CD4-positive, alpha-beta T cell treated with Interleukin-15 for 4 hours (primary cell): ENCODE data around the gene MAOA.
"Not testable (repeated sequence)": the region's sequence is repeated elsewhere in the genome, so short reads cannot be mapped to it uniquely, and the experiment has no call there.

Source experiments
- DNase-seq: peaks from one replicate; pipeline ENCODE4 v3.0.0-alpha.2; 2020; ENCODE audit warnings: low spot score

Gene MAOA

DNA sequence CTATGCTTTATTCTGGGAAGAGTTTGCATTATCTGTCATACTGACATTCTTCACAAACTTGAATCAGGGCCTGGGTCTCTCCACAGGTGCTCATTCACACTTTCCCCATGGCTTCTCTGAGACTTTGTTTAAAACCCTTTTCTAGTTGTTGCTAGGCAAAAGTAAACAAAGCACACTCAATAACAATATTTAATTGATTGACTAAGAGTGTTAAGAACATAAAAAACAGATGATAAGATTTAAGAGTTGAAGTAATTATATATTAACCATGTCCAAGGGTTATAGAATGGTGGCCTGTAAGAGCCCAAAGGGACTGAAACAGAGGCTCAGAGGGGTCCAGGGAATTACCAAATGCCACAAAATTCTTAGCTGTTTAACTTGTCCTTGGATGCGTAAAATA lies 7.1 kb downstream of the MAOA start:
- DNase-seq: no peak

DNA sequence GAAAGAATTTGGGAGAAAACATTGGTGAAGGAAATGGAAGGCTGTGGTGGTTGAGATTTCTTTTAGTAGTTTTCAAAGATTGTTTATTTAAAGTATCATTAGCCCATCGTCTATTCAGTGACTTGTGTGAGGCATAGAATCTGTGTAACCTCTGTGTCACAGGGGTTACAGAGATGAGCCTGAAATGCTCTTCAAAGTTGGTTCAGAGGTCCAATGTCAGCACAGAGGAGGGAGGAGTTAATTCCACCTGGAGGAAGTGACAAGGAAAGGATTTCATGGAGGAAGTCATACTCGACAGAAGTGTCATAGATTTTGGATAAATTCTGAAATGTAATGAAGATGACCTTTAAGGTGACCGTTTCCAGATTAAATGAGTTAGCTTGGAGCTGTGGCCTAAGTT lies 8.2 kb downstream of the MAOA start:
- no peak for DNase-seq

DNA sequence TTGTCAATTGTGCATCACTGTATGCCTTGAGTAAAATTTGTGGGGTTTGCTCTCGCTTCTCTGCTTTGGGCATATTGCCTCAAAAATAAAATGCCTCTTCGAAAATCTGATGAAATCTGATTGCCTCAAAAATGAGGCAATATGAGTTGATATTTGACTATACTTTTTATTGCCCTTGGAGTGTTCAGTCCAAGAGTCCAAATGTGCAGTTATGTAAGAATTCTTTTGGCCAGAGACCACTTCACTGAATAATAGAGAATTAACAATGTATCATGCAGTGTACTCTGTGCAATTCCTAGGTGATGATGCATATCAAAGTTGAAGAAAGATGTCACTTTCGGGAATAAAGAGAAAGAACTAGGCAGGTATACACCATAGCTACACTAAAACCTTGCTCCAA lies 8.6 kb downstream of the MAOA start:
- DNase-seq: no peak

DNA sequence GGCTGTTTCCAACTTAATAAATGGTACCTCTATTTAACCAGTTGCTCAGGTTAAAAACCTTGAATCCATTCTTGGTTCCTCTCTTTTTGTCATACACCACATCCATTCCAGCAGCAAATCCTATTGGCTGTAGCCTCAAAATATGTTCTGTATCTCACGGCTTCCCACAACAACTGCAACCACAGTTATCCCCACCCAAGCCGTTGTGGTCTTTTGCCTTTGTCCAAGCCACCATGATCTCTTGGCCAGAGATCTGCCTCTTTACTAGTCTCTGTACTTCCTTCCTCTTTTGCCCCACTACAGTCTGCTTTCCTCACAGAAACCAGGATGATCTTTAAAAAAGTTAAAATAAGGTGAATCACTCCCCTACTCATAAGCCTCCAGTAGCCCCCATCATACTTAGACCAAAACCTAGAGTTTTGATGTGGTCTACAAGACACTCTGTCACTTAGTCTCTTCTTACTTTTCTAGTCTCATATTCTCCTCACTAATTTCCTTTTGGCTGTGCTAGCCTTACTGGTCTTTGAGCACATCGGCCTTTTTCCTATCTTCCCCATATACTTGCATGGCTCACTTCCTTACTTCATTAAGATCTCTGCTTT lies 10.3 kb downstream of the MAOA start:
- DNase-seq: no peak

DNA sequence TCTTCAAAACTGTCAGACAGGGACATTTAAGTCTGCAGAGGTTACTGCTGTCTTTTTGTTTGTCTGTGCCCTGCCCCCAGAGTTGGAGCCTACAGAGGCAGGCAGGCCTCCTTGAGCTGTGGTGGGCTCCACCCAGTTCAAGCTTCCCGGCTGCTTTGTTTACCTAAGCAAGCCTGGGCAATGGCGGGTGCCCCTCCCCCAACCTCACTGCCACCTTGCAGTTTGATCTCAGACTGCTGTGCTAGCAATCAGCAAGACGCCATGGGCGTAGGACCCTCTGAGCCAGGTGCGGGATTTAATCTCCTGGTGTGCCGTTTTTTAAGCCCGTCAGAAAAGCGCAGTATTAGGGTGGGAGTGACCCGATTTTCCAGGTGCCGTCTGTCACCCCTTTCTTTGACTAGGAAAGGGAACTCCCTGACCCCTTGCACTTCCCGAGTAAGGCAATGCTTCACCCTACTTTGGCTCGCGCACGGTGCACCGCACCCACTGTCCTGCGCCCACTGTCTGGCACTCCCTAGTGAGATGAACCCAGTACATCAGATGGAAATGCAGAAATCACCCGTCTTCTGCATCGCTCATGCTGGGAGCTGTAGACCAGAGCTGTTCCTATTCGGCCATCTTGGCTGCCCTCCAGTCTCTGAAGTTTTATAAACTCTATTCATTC lies 20.0 kb downstream of the MAOA start:
- not testable (repeated sequence) for DNase-seq

DNA sequence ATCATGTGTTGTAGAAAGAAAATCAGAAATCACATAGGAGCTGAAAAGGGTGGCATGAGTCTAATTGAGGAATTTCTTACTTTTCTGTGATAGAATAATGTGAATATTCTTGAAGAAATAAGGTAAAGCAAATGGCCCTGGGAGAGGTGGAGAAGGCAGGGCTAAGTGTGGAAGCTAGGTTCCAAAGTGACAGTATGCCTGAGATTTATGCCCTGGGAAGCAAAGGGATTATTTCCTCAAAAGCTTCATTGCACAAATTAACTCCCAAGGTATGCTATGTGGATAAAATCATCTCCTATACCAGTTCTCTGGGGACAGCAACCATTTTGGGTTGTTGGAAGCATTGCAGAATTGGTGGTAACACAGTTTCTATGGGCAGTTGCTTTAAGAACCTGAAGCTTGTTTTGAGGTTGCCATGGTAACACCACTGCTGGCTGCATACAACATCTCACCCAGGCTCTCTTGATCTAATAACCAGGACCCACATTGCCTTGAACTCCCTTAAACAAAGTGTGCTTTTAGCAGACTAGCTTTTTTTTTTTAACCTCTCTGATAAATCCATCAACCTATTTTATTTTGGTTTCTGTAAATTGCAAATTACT lies 21.0 kb downstream of the MAOA start:
- peak; percentile 29 for DNase-seq

DNA sequence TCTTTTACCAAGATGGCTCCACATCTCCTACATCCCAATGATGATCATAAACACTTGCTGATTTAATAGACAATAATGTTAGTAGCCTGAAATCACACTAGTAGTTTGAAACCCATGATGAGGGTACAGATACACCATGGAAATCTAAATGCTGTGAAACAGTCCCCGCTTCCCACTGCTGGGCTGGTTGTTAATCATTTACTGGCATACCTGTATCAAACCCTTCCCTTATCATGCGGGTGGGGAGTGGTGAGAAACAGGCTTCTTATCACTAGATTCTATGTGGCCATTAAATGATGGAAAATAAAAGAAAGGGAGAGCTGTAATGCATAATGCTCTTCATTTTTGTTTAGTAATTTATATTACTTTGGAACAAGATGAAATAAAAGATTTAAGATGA lies 21.9 kb downstream of the MAOA start:
- DNase-seq: no peak

DNA sequence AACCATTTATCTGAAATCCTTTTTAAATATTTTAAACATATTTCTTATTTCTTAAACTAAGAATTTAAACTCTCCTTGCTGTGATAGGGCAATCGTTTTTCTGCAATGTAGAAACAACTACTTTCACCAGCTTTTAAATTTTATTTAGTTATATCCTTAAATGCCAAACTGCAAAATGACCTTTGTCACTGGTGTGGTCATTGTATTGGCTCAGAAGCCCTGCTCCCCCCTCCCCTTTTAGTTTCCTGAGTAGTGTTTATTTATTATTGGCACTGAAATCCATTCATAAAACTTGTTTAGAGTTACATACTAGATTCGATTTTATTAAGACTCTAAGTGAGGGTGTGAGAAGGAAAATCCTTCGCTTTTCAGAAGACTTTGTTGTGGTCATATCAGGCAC lies 23.0 kb downstream of the MAOA start:
- DNase-seq: no peak

DNA sequence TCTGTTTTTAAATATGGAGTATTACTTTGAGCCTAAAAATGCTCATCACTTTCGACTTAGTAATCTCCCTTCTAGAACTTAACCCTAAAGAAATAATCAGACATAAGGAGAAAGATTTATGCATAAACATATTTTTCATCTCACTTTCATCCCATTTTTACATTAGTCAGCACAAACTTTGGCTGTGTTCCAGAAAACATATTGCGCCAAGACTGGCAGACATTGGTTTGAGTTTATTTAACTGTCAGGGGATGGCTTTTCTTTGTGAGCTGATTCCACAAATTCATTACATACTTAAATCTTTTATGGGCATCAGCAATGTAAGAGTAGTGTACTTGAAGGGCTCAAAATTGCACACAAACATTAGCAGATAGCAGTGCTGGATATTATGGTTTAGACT lies 23.7 kb downstream of the MAOA start:
- no peak for DNase-seq

DNA sequence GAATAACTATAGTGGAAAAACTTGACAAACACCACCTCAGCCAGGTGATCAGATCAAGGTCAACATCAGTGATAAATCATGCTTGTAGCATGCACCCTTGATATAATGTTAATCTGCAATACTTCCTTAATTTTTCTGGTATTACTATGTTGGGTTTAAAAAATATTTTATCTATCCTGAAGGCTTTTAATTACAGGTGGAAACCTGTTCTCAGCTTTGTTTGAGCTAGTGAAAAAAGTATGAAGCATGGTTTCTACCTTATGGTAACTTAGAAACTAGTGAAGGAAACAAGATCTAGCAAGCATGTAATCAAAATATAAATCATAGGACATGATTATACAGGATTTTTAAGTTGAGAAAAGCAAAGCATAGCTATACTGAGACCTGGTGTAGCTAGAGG lies 26.6 kb downstream of the MAOA start:
- no peak for DNase-seq

DNA sequence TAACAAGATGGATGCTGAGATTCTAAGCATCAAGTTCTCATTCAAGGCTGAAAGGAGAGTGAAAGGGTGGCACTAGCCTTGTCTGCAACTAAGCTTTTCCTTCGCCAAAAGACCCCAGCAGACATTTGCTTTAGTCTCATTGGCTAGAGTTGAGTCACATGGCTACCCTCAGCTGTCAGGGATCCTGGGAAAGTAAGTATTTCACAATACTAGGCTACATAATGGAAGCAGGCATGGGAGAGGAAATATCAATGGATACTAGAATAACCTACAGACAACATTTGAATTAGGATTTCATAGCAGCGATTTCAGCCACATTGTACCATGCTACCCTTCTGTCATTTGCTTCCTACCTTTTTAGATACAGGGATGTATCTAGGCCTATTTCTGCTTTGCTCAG lies 29.1 kb downstream of the MAOA start:
- no peak for DNase-seq

DNA sequence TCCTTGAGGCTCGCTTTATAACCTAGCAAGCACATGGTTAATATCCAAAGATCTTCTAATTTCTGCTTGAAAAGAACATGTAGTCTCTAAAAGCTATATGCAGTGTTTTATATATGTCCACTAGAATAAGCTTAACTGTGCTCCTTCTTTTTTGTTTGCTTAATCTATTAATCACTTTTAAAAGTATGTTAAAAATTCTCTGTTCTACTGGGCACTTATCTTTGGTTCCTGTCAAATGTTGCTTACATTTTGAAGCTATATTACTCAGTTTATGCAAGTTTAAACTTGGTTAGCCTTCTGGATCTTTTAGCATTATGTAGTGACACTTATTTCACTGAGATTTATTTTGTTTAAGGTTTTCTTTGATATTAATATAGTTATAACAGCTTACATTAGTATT lies 32.5 kb downstream of the MAOA start:
- no peak for DNase-seq

DNA sequence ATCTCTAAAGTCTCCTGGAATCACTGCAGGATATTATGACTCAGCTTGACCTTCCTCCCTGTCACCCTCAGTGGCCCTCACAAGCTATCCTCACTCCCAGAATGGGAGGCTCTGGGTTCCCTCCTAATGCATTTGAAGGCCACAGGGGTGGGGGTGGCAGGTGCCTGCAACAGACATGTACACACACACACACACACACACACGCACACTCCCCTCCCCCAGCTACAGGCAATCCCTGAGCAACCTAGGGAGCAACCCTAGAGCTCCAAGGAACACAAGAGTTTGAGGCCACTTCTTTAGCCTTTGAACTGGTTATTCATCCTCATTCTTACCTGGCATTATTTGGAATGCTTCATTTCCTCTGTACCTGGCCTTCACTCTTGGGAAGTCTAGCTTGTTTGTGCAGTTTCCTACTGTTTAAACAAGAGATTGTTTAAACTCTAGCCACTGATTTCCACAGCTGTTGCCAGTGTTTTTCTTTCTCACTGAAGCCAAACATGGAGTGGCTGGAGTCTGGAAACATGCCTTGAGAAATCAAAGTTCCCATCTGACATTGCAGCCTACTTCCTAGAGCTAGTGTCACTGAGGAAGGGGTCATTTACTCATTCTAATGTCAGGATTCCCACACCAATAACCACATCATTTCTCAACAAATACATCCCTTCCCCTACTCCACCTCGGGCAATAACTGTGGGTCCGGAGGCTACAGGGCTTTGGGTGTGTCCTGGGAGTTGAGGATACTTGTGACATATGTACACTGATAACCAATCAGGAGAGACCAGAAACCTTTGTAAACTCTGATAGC lies 37.7 kb downstream of the MAOA start:
- no peak for DNase-seq

DNA sequence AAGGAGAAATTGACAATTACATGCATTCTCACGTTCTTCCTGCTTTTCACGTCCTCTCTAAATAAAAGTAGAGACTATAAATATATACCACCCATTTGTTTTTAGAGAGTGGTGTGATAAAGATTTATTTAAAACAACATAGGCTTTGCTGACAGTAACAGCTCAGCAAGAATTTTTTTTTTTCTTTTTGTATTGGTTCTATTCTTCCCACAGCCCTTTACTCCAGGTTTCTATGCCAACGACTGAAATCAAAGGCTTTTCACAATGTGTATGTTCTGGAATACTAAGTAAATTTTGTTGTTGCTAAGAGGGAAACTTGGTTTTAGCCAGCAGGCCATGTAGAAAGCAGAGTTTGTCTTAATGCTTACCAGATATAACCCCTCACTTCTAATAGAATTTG lies 43.4 kb downstream of the MAOA start:
- no peak for DNase-seq

DNA sequence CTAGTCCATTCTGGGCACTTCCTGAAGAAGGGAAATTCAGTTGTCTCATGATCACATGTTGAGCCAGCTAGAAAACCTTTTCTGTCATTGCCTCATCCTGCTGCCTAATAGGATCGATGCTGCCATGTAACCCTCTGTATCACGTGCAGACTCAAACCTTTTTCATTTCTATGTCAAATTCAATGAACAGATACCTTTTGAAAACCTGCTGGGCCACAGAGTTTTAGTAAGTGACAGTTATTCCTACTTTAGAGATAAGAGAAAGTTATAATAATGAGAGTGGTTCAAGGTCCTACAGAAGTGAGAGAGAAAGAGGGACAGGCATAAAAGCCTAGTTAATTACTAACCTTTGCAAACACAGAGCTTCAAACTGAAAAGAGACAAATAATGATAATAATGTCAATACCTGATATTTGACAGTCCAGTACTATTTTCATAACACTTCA lies 46.0 kb downstream of the MAOA start:
- no peak for DNase-seq

DNA sequence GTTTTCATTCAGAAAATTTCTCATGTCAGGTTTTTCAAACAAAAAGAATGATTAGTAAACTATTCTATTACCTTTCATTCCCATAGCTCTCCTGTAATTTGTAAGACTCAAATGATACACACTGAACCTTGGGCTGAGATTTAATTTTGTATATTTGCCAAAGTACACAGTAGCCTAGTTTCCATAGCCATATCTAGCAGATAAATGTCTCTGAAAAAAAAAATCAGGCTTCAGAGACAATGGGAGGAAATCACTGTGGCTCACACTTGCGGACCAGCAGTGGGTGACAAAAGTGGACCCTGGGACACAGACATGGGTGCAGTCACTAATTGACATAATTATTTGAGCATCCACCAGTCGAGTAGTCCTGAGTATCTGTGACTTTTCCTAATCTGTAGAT lies 46.6 kb downstream of the MAOA start:
- DNase-seq: no peak

DNA sequence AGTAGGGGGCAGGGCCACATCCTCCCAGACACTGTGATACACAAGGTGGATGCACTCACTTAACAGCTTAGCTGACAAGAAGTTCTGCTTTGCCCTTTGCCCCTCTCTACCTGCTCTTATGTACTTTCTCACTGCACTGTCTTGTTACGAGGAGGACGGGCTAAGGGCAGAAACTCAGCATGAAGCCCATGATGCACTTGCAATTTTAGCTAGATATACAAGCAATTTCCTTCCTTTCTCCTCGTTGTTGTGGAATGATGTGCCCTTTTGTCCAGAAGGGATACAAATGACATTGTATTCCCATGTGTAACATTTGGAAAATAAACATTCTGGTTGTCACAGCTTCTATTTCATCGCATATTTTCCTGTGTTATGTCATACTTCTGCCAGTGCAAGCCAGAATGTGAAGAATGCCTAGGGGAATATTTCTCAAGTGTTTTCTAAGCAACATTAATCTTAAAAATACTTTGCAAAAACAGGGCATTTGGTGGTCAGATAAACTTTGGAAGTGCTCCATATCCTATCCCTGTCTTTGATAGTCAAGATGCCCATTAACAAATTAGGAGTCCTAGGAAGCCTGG lies 47.2 kb downstream of the MAOA start:
- no peak for DNase-seq

DNA sequence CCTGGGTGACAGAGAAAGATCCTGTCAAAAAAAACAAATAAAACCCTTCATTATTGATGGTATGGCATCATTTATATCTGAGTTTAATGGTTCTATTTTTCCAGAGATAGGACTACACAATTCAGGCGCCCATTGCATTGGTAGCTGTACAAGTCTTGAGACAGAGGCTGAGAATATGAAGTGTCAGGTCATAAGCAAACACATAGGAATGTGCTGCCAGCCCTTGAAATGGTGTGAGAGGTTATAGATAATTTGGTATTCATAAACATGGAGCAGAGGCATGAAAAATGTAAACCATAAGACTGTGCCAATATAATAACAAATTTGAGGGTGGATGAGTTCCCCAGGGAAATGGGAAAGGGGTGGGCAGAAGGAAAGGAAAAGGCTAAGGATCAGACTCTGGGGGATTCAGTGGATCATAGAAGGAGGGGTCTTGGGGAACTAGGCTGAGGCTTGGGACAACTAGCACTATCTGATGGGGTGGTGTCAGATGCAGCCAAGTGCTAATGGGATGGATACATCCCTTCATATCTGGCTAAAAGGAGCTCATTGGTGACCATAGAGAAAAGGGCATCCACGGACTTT lies 50.8 kb downstream of the MAOA start:
- DNase-seq: no peak

DNA sequence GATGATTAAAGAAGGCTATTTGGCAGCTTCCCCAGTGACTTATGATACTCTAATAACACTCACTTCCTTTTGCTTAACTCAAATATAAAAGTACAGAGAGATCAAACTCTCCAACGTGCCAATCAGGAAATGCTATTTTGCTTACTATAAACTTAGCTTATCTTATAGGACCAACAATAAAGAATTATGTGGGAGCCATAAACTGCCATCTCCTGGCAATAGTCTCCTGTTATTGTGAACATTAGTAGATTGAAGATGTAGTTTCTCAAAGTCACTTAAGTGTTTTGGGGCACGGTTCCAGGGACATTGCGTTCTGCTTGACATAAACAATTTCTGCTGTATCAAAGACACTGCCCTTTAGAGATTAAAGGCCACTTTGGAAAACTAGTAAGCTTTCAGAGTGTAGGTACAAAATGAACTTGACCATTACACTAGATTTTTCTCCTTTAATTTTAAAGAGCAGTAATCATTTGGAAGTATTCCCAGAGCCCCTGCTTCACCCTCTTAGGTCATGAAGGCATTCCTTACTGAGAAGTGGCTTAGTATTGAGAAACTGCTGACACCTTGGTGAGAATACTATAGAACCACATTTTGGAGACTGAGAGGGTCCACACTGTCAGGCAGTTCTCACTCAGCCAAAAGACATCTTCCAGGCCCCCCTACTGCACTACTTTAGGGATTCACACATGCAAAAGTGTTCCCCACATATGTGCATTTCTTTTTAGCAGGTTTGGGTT lies 51.9 kb downstream of the MAOA start:
- DNase-seq: no peak

DNA sequence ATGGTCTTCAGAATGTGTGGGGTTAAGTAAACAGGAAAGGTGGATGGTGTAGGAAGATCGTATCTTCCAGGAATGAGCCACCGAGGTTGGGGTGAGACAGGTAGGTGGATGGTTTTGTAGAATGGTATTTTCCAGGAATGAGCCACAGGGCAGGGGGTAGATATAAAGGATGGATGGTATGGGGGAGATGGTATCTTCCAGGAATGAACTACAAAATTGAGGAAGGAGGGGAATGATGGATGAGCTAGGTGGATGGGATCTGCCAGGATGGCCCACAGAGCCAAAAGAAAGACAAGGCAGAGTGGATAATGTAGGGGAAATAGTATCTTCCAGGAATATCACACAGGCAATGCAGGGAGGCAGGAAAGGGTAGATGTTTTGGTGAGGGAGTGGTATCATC lies 60.0 kb downstream of the MAOA start:
- no peak for DNase-seq

DNA sequence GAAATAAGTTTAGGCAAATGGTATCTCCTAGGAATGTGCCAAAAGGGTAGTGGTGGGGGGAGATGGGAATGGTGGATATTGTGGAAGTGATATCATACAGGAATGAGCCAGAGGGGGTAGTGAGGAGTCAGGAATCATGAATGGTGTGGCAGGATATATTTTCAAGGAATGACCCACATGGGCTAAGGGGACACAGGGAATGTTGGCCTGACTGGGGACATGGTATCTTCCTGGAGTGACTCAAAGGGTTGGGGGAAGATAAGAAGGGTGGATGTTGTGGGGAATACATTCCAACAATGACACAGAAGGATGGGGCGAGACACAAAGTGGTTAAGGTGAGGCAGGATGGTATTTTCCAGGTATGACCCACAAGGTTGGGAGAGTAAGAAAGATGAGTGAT lies 60.6 kb downstream of the MAOA start:
- no peak for DNase-seq

DNA sequence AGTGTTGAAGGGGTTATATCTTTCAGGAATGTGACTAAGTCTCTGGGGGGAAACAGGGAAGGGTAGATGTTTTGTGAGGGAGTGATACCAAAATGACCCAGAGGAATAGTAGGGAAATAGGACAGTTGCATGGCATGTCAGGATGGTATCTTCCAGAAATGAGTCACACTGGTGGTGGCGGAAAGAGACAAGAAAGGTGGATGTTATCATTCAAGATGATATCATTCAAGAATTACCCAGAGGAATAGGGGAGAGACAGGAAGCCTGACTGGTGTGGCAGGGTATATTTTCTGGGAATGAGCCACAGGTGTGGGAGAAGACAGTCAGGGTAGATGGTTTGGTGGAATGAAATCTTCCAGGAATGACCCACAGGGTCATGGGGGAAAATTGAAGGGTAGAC lies 61.1 kb downstream of the MAOA start:
- no peak for DNase-seq
